NCI-H526 (cell line): ENCODE measurements around the gene ARMH4.
A peak's percentile ranks its signal among the peaks of the same experiment; 100 is the strongest.

Experiments used
- DNase-seq, 2 experiments: peaks; one replicate each; lab custom pipeline; 2025; lab: John Stamatoyannopoulos, UW

The ARMH4 gene

DNA sequence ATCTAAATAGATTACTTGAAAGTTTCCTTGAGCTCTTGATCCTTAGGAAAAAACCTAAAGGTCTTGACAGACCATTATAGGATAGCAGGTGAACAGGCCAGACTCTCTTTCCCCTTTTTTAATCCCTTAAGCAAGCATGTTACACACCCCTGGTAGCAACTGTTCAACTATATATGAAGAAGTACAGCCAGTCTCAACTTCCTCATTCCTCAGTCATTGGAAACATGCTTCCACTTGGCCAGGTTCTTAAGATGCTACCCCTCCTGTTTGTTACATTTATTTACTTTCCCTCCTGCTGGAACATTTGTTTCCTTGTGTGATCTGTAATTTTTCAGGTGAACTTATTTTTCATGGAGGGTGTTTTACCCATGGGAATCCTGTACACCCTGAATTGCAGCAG is 124.1 kb downstream of the ARMH4 start:
- no peak for DNase-seq

DNA sequence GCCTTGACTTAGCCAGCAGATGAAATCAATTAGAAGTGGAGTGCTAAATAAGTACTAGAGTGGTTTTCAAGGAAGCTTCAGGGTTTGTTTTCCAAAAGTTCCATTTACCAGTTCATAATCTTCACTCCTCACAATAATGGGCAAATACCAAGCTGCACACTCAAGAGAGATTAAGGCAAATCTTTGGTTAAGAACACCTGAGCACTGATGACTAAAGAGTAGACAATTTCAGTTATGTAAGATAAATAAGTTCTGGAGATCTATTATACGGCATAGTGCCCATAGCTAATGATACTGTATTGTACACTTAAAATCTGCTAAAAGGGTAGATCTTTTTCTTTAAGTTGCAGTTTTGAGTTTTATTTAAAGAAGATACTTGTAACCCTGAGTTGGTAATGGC is 125.0 kb downstream of the ARMH4 start:
- no peak for DNase-seq

- DNase-seq: no peak
Observed at GRCh38 chr14:58026219-58026618, 125.8 kb downstream of the ARMH4 start.

- no peak for DNase-seq
Observed at GRCh38 chr14:58014778-58015177, 137.2 kb downstream of the ARMH4 start.

GRCh38 chr14:58002618-58003017 is 149.4 kb downstream of the ARMH4 start:
- no peak for DNase-seq

DNA sequence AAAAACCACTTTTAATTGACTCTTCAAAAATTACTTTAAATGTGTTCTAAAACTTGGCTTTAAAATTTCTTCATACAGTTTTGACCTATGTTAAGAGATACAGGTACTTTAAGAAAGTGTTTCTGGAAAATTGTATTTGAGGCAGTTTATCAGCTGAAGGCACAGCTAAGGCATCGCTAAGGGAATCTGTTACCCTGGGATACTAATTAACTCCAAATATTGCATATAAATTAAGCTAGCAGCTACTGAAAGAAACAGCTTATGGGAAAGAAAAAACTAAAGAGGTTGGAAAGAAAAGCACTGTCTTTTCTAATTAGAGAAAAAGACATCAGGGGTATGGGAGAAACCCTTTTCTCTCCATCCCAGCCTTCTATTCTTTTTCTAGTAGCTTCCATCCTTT is 152.0 kb downstream of the ARMH4 start:
- no peak for DNase-seq

GRCh38 chr14:57999471-57999870 is 152.5 kb downstream of the ARMH4 start:
- no peak for DNase-seq

DNA sequence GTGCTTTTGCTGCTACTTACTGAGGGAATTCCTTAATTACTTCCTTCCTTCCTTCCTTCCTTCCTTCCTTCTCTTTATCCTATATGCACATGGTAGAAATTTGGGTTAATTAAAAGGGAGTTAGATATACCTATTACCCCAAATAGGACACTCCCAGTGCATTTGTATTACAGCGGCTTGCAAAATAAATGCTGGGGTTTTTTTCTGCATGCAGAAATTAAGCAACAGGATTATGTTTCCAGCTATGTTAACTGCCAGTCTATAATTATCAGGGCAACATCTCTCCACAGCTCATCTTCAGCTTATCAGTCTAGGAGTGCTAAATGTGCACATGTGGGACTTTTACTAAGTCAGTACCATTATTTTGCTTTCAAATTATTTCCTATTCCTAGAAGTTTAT is 153.2 kb downstream of the ARMH4 start:
- no peak for DNase-seq

- no peak for DNase-seq
Observed at GRCh38 chr14:57991353-57991752, 160.7 kb downstream of the ARMH4 start.

- no peak for DNase-seq
Observed at GRCh38 chr14:57988445-57988844, 163.6 kb downstream of the ARMH4 start.

- peak in 1 of 2 experiments; percentile 7 for DNase-seq
Observed at GRCh38 chr14:57987596-57988300, 164.3 kb downstream of the ARMH4 start.

DNA sequence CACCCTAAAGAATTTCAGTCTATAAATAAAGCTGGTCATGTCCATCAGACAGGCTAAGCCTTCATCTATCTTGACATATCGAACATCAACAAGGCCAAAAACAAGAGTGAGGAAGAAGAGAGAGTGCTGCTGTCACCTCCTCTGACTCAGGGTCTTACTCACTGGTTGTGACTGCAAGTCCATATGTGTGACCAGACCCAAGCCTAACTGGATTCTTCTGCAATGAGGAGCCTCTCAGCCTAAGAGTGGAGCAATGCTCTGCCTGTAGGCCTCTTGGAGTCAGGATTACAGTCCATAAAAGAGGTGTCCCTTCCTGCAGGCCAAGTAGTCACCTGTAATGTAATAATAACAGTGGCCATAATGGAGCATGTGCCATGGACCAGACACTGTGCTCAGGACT is 165.0 kb downstream of the ARMH4 start:
- no peak for DNase-seq

DNA sequence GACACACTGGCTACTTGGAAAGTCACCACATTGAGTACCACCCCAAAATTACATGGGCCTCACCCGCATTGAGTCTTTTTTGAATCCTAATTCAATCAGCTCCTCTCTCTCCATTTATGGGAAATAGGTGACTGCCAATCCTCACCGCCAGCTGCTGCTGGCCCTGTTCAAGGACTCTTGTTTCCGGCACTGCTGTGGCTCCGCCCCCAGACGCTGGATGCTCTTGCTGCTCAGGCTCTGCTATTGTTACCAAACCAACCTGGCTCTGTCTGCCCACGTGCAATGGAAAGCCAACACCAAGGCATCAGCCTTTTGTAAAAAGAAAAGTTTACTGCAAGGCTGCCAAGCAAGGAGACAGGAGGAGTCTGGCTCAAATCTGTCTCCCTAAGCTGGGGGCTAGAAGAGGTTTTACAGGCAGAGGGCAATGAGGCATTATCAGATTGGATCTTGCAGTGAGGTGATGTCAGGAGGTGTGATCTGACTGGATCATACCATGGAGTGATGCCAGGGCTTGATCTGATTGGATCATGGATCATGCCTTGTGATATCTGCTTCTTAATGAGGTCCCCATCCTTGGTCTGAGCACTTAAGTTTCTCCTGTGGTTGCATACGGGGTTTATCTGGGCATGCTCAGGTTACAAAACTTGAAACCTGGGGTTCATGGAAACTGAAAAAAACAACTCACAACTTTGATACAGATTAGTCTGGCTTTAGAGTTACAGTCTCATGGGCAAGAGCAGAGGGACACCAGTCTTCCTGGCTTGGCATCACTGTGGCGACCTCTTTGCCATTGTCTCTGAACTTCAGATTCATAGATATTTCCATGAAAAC is 169.0 kb downstream of the ARMH4 start:
- no peak for DNase-seq

- no peak for DNase-seq
Observed at GRCh38 chr14:57981817-57982560, 170.0 kb downstream of the ARMH4 start.

DNA sequence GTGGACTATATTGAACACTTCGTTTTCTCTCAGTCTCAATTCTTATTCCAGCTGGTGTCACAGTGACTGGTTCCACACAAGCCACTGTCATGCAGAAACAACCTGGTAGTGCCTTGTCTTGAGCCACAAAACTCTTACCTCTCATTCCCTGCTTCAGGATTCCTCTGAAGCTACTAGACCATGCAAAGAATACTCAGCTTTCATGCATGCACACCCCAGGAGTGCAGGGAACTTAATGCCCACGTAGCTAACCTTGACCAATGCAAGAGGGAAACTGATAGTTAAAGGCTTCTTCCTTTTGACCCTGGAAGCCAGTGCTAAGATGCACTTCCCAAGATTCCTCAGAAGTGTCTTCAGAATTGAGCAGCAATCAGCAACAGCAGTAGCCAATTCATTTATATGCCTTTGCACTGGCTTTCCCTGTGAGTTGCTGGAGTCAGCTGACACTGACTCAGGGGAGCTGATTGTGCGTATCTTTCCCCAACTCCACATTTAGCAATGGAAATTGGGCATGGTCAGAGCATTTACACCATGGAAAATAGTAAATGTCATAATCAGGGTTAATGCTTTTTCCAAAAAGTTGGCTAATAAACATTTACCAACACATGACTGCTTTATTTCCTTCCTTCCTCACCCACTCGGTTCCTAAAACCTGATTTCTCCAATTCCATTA is 172.5 kb downstream of the ARMH4 start:
- DNase-seq: no peak

GRCh38 chr14:57976701-57977100 is 175.3 kb downstream of the ARMH4 start:
- no peak for DNase-seq

DNA sequence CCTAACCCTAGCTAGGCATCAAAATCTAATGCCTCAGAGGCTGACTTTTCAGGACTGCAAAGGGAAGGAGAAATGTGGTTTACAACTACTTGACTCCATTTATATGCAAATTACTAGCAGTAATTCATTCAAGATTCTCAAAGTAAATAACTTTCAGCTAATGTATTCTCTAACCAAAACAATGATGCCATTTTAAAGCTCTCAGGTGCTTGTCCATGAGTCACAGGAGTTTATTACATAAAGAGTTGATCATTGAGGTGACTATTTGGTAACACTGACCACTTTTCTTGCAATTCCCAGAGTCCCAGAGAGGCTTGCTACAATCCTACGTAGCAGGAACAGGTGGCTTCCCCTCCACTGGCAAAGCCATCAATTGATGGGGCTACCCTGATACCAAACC is 177.1 kb downstream of the ARMH4 start:
- DNase-seq: peak; percentile 19 to 31

DNA sequence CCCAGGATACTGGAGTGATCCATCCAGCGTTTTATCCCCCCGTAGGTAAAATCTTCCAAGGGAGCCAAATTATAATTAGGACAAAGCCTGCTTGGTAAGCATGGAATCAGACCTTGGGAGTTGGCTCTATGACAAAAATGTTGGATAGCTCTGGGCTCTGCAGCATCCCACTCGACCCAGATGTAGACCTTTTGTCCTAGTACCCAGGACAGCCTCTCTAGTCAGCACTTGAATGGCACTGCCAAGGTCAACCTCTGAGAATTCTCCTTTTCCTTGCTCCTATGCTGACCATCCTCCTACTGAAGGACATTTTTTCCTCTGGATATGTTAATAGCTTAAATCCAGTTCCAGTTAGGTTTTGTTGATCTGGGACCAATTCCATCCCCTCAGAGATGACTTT is 181.4 kb downstream of the ARMH4 start:
- DNase-seq: no peak

GRCh38 chr14:57970175-57970574 is 181.8 kb downstream of the ARMH4 start:
- no peak for DNase-seq

DNA sequence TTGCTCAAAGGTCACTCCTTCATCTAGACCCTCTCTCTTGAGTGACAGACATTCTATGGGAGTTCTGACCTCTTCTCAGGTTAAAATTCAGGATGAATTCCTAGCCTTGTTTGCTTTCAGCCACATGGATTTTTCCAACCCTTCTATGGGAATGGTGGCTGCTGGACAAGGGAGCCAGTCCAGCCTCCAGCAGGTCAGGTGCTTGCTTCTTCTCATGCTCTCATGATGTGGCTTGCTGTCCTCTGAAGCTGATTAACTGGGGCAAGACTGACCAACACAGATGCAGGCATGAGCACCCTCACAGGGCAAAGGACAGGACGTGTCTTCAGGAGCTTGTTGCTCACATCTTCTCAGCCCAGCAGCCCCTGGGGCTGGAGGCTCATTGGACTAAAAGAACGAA is 188.9 kb downstream of the ARMH4 start:
- DNase-seq: no peak

- DNase-seq: peak; percentile 82 to 92
Observed at GRCh38 chr14:57962325-57963035, 189.5 kb downstream of the ARMH4 start.

DNA sequence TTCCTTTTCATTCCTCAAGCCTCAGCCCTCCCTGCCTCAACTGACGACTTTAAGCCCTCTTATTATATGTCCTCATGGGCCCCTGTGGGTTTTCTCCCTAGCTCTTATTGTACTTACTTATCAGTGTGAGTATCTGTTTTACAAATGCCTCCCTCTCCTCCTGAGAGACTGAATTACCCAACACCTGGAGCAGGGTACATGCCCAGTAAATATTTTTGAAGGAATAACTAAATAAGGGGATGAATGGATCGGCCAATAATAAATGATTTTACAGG is 190.3 kb downstream of the ARMH4 start:
- DNase-seq: no peak
